ENCODE measurements around the gene ARSK.

The ARSK gene

DNA sequence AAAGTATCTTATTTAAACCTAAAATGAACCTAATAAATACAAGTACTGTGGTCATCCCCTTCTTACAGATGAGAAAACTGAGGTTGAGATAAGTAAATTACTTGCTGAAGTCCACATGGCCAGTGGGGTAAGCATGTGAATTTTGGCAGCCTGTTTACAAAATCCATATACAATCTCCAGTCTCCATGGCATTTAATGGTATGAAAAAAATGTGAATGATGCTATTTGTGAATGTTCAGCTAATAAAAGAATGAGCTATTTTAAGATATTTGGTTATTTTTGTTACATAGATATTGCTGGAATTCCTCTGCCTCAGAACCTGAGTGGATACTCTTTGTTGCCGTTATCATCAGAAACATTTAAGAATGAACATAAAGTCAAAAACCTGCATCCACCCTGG lies 45.7 kb downstream of the ARSK start:
- H3K27me3 ChIP-seq = no peaks in the 10 kb centered on the region
- no peak overlapping the region for H3K27ac ChIP-seq
- TF ChIP-seq, protein P1, sequence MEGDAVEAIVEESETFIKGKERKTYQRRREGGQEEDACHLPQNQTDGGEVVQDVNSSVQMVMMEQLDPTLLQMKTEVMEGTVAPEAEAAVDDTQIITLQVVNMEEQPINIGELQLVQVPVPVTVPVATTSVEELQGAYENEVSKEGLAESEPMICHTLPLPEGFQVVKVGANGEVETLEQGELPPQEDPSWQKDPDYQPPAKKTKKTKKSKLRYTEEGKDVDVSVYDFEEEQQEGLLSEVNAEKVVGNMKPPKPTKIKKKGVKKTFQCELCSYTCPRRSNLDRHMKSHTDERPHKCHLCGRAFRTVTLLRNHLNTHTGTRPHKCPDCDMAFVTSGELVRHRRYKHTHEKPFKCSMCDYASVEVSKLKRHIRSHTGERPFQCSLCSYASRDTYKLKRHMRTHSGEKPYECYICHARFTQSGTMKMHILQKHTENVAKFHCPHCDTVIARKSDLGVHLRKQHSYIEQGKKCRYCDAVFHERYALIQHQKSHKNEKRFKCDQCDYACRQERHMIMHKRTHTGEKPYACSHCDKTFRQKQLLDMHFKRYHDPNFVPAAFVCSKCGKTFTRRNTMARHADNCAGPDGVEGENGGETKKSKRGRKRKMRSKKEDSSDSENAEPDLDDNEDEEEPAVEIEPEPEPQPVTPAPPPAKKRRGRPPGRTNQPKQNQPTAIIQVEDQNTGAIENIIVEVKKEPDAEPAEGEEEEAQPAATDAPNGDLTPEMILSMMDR (IDR thresholded peaks at IDR 0.05) = no peak
- no peaks in the 10 kb centered on the region for H3K36me3 ChIP-seq
- no peaks in the 10 kb centered on the region for H3K9me3 ChIP-seq
- H3K4me3 ChIP-seq (ENCODE audit: low read depth in 1 of 2, low read length in 1 of 2) = no peak overlapping the region
- H3K4me1 ChIP-seq (ENCODE audit: control insufficient read depth in 1 of 2, insufficient read depth in 1 of 2, low read depth in 1 of 2, low read length in 1 of 2) = no peaks in the 10 kb centered on the region

DNA sequence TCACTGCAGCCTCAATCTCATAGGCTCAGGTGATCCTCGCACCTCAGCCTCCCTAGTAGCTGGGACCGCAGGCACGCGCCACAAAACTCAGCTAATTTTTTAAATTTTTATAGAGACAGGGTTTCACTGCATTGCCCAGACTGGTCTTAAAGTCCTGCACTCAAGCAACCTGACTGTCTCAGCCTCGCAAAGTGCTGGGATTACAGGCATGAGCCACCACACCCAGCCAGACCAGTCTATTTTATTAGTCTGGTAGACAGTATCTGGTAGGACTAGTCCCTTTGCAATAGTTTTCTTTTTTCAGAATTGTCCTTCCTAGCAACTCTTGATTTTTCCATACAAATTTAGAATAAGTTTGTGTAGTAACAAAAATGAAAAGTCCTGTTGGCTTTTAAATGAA lies 50.9 kb downstream of the ARSK start:
- Histone ChIP-seq H3K27ac (no peak overlapping the region), H3K9me3 (no peaks in the 10 kb centered on the region), H3K4me3 (ENCODE audit: low read depth in 1 of 2, low read length in 1 of 2) (no peak overlapping the region), H3K36me3 (no peaks in the 10 kb centered on the region), H3K27me3 (no peaks in the 10 kb centered on the region), H3K4me1 (ENCODE audit: control insufficient read depth in 1 of 2, insufficient read depth in 1 of 2, low read depth in 1 of 2, low read length in 1 of 2) (no peaks in the 10 kb centered on the region)
- TF ChIP-seq, protein P1 (IDR thresholded peaks at IDR 0.05) = no peak

DNA sequence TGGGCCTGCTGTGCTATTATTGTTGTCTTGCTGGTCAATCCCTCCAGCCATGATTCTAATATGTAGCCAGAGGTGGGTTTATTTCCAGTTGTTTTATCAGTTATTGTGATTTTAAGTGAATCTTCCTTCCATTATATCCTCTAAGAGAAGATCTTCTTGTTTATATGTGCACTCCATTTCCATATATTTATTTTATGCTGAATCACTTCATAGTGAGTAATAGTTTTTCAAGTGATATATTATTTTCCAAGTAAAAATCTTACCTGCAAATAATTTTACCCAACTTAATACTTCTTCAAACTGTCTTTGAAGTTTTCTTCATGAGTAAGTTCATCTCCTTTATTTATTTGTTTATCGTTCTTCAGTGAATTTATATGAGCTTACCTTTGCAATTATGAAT lies 51.5 kb downstream of the ARSK start:
- TF ChIP-seq, protein P1 (IDR thresholded peaks at IDR 0.05) = no peak
- Histone ChIP-seq H3K4me3 (ENCODE audit: low read depth in 1 of 2, low read length in 1 of 2) (no peak overlapping the region), H3K9me3 (no peaks in the 10 kb centered on the region), H3K27me3 (no peaks in the 10 kb centered on the region), H3K27ac (no peak overlapping the region), H3K36me3 (no peaks in the 10 kb centered on the region), H3K4me1 (ENCODE audit: control insufficient read depth in 1 of 2, insufficient read depth in 1 of 2, low read depth in 1 of 2, low read length in 1 of 2) (no peaks in the 10 kb centered on the region)

DNA sequence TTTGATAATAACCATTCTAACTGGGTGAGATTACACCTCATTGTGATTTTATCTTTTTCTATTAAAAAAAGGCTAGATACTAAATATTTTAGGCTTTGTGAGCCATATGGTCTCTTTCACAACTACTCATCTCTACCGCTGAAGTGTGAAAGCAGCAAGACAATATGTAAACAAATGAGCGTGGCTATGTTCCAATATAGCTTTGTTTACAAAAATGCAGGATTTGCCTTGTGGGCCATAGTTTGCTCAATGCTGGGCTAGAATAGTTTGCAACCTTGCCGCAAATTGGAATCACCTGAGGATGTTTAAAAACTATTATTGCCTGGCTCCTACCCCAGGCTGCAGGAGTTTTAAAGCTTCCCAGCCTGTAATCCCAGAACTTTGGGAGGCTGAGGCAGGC lies 54.8 kb downstream of the ARSK start:
- TF ChIP-seq, protein P1 (IDR thresholded peaks at IDR 0.05) = no peak
- H3K27ac ChIP-seq = no peak overlapping the region
- H3K4me3 ChIP-seq (ENCODE audit: low read depth in 1 of 2, low read length in 1 of 2) = no peak overlapping the region
- no peaks in the 10 kb centered on the region for H3K9me3 ChIP-seq
- no peaks in the 10 kb centered on the region for H3K4me1 ChIP-seq (ENCODE audit: control insufficient read depth in 1 of 2, insufficient read depth in 1 of 2, low read depth in 1 of 2, low read length in 1 of 2)
- no peaks in the 10 kb centered on the region for H3K36me3 ChIP-seq
- H3K27me3 ChIP-seq = no peaks in the 10 kb centered on the region

DNA sequence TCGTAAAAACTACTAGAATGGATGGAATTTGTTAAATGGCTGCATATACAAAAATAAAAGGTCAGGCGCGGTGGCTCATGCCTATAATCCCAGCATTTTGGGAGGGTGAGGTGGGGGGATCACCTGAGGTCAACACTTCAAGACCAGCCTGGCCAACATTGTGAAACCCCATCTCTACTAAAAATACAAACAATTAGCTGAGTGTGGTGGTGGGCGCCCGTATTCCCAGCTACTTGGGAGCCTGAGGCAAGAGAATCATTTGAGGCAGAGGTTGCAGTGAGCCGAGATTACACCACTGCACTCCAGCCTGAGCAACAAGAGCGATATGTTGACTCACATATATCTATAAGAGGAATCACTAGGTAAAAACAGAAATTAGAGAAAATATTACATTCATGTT lies 55.6 kb downstream of the ARSK start:
- Histone ChIP-seq H3K27me3 (no peaks in the 10 kb centered on the region), H3K4me3 (ENCODE audit: low read depth in 1 of 2, low read length in 1 of 2) (no peak overlapping the region), H3K27ac (no peak overlapping the region), H3K9me3 (no peaks in the 10 kb centered on the region), H3K36me3 (no peaks in the 10 kb centered on the region), H3K4me1 (ENCODE audit: control insufficient read depth in 1 of 2, insufficient read depth in 1 of 2, low read depth in 1 of 2, low read length in 1 of 2) (no peaks in the 10 kb centered on the region)
- TF ChIP-seq, protein P1 (IDR thresholded peaks at IDR 0.05) = no peak

DNA sequence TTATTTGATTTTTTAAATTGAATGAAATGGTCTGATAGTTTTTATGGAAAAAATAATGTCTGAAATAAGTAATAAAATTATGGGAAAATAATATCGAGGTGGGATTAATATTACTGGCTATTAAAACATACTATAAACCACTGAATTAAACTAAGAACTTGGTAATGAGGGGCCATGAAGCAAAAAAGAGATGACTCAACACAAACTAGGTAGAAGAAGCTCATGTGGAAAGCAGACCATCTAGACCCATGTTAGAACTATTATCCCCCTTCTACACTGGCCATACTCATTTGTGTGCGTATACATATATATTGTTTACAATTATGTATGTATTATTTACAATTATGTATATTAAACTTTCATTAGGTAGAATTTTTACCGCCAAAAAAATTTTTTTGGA lies 56.5 kb downstream of the ARSK start:
- no peak overlapping the region for H3K27ac ChIP-seq
- TF ChIP-seq, protein P1 (IDR thresholded peaks at IDR 0.05) = no peak
- H3K9me3 ChIP-seq = no peaks in the 10 kb centered on the region
- H3K4me1 ChIP-seq (ENCODE audit: control insufficient read depth in 1 of 2, insufficient read depth in 1 of 2, low read depth in 1 of 2, low read length in 1 of 2) = no peaks in the 10 kb centered on the region
- H3K27me3 ChIP-seq = no peaks in the 10 kb centered on the region
- no peaks in the 10 kb centered on the region for H3K36me3 ChIP-seq
- no peak overlapping the region for H3K4me3 ChIP-seq (ENCODE audit: low read depth in 1 of 2, low read length in 1 of 2)
